ENCODE results near the gene KRT20. TPM values are rescaled to one million over a fixed set of nuclear protein-coding genes. Genes with fewer than 3 reads are reported as not detected.
A peak's percentile ranks its signal among the peaks of the same experiment; 100 is the strongest.

Gene KRT20
- total RNA-seq, 1 experiment from 2014 or later: 0.66 TPM

DNA sequence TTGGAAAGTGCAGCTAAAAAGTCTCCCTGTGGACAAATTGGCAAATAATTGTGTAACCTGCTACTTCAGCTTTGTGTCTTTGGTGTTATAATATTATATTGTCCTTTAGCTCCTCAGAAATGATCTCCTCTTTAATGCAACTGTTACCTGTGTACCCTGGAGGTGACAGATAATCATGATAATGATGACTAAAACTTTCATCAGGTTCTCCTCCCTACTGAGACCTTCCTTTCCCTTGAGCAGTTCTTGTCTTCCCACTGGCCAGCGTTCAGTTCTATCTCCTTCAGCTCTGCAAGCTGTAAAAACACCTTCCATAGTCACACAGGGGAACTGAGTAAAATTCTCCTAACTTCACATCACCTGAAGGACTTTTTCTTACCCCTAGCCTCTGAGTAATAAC is 32.7 kb downstream of the KRT20 start:
- Mint-ChIP-seq H3K9me3 (ENCODE audit: low read depth, unreplicated experiment) (no peaks in the 10 kb centered on the region), H3K27ac (ENCODE audit: unreplicated experiment) (peak overlapping the region; percentile 74), H3K4me3 (ENCODE audit: low read depth, unreplicated experiment) (peak overlapping the region; percentile 0), H3K4me1 (ENCODE audit: low read depth, unreplicated experiment) (peaks cover 80% of the 10 kb centered on the region), H3K27me3 (ENCODE audit: unreplicated experiment) (no peaks in the 10 kb centered on the region), H3K36me3 (ENCODE audit: insufficient read depth, unreplicated experiment) (peaks cover 24% of the 10 kb centered on the region)
- intact Hi-C loops (cut with micrococcal nuclease; ENCODE audit: unreplicated experiment): loop anchor here (5.0 kb wide), 2 partner anchors 105 to 645 kb away; no protein-coding TSS in a partner anchor
- BruUV-seq (replicated peaks): no TSS peak
- no peak for TF ChIP-seq CTCF (IDR thresholded peaks at IDR 0.05; ENCODE audit: unreplicated experiment)
- DNase-seq: no peak
- CTCF ChIA-PET: interaction anchor here (0.6 to 6.9 kb wide), 15 partner anchors 9 to 914 kb away, joined by 3 to 46 read pairs (median 4); partner anchors contain the start of genes SMARCE1 and WIPF2

GRCh38 chr17:40850293-40850972 is 34.6 kb downstream of the KRT20 start:
- H3K27ac Mint-ChIP-seq (ENCODE audit: unreplicated experiment): peak overlapping the region; percentile 74
- TF ChIP-seq CTCF (IDR thresholded peaks at IDR 0.05; ENCODE audit: unreplicated experiment): no peak
- peaks cover 24% of the 10 kb centered on the region for H3K36me3 Mint-ChIP-seq (ENCODE audit: insufficient read depth, unreplicated experiment)
- peaks cover 82% of the 10 kb centered on the region for H3K4me1 Mint-ChIP-seq (ENCODE audit: low read depth, unreplicated experiment)
- intact Hi-C loops (cut with micrococcal nuclease; ENCODE audit: unreplicated experiment): loop anchor here (1.0 to 5.0 kb wide), 7 partner anchors 32 to 1228 kb away; no protein-coding TSS in a partner anchor
- no peak for DNase-seq
- no TSS peak for BruUV-seq (replicated peaks)
- H3K9me3 Mint-ChIP-seq (ENCODE audit: low read depth, unreplicated experiment): no peaks in the 10 kb centered on the region
- H3K27me3 Mint-ChIP-seq (ENCODE audit: unreplicated experiment): no peaks in the 10 kb centered on the region
- peak overlapping the region; percentile 4 for H3K4me3 Mint-ChIP-seq (ENCODE audit: low read depth, unreplicated experiment)
- CTCF ChIA-PET: interaction anchor here (0.6 to 3.9 kb wide), 11 partner anchors 23 to 1229 kb away, joined by 3 to 31 read pairs (median 3); no protein-coding TSS in a partner anchor

DNA sequence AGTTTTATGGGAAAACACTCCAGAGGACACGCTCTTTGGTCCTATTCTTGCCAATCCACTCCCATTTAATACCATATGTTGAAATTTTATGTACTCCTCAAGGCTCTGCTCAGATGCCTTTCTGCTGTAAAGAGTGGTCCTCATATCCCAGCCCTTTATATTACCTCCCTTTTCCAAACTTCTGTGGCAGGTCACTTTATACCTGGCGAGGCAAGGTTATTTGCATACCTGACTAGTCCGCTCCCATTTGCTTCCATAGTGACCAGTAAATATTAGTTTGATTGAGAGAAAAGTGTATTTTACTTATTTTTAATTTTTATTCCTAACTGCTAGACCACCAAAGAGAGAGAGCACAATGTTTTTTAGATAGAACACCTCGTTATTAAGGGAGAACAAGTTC is 35.3 kb downstream of the KRT20 start:
- CTCF ChIA-PET: interaction anchor here (1.2 to 3.9 kb wide), 6 partner anchors 30 to 1228 kb away, joined by 3 to 31 read pairs (median 4); no protein-coding TSS in a partner anchor
- intact Hi-C loops (cut with micrococcal nuclease; ENCODE audit: unreplicated experiment): loop anchor here (1.0 to 10.0 kb wide), 8 partner anchors 31 to 1227 kb away; no protein-coding TSS in a partner anchor

More for the DNA sequence above, 35.3 kb downstream of the KRT20 start:
- H3K9me3 Mint-ChIP-seq (ENCODE audit: low read depth, unreplicated experiment): no peaks in the 10 kb centered on the region
- peaks cover 77% of the 10 kb centered on the region for H3K4me1 Mint-ChIP-seq (ENCODE audit: low read depth, unreplicated experiment)
- H3K27ac Mint-ChIP-seq (ENCODE audit: unreplicated experiment): peak overlapping the region; percentile 74
- TF ChIP-seq CTCF (IDR thresholded peaks at IDR 0.05; ENCODE audit: unreplicated experiment): no peak
- H3K4me3 Mint-ChIP-seq (ENCODE audit: low read depth, unreplicated experiment): no peak overlapping the region
- no TSS peak for BruUV-seq (replicated peaks)
- H3K27me3 Mint-ChIP-seq (ENCODE audit: unreplicated experiment): no peaks in the 10 kb centered on the region
- H3K36me3 Mint-ChIP-seq (ENCODE audit: insufficient read depth, unreplicated experiment): peaks cover 24% of the 10 kb centered on the region
- DNase-seq: no peak
